ENCODE results near the gene CDH13. TPM values are rescaled to one million over a fixed set of nuclear protein-coding genes. Genes with fewer than 3 reads are reported as not detected.

Gene CDH13
- polyA plus RNA-seq, 1 experiment: 113 TPM

- ChIA-PET CTCF (interaction anchor here (0.9 to 1.0 kb wide), 2 partner anchors 9 to 40 kb away, joined by 3 read pairs; no protein-coding TSS in a partner anchor), POLR2A (no interaction called here)
- TF ChIP-seq CTCF (IDR thresholded peaks at IDR 0.05; ENCODE audit: insufficient read depth, low read depth, low read length): no peak
Observed at GRCh38 chr16:82598771-82599170, 28.0 kb upstream of the CDH13 start.

GRCh38 chr16:82601989-82602640 is 24.7 kb upstream of the CDH13 start:
- no peak for DNase-seq (ENCODE audit: low read depth)
- ChIA-PET CTCF (interaction anchor here (0.9 to 2.7 kb wide), 5 partner anchors 8 to 612 kb away, joined by 3 to 9 read pairs (median 3); partner anchors contain the start of gene CDH13), POLR2A (no interaction called here)
- H3K27me3 ChIP-seq (ENCODE audit: control insufficient read depth, insufficient read depth, low read length): peaks cover 2% of the 10 kb centered on the region; the same call in 1 of the 2 replicates
- no peak for TF ChIP-seq CTCF (IDR thresholded peaks at IDR 0.05; ENCODE audit: insufficient read depth, low read depth, low read length)
- no peaks in the 10 kb centered on the region for H3K36me3 ChIP-seq (ENCODE audit: control insufficient read depth, insufficient read depth, low read length)
- no peak overlapping the region for H3K4me3 ChIP-seq (ENCODE audit: low read depth, low read length)

More at GRCh38 chr16:82598771-82599170, 28.0 kb upstream of the CDH13 start:
- no peak overlapping the region for H3K4me3 ChIP-seq (ENCODE audit: low read depth, low read length)
- H3K27me3 ChIP-seq (ENCODE audit: control insufficient read depth, insufficient read depth, low read length): peaks cover 3% of the 10 kb centered on the region; the same call in 1 of the 2 replicates
- no peaks in the 10 kb centered on the region for H3K36me3 ChIP-seq (ENCODE audit: control insufficient read depth, insufficient read depth, low read length)
- no peak for DNase-seq (ENCODE audit: low read depth)

- Histone ChIP-seq H3K36me3 (ENCODE audit: control insufficient read depth, insufficient read depth, low read length) (no peaks in the 10 kb centered on the region), H3K27me3 (ENCODE audit: control insufficient read depth, insufficient read depth, low read length) (peaks cover 2% of the 10 kb centered on the region; the same call in 1 of the 2 replicates), H3K4me3 (ENCODE audit: low read depth, low read length) (no peak overlapping the region)
- no peak for DNase-seq (ENCODE audit: low read depth)
- TF ChIP-seq CTCF (IDR thresholded peaks at IDR 0.05; ENCODE audit: insufficient read depth, low read depth, low read length): peak; percentile 83
- ChIA-PET POLR2A (no interaction called here), CTCF (interaction anchor here (0.7 to 2.7 kb wide), 17 partner anchors 8 to 844 kb away, joined by 3 to 14 read pairs (median 4); no protein-coding TSS in a partner anchor)
Observed at GRCh38 chr16:82603784-82604411, 22.9 kb upstream of the CDH13 start.

GRCh38 chr16:82605076-82605475 is 21.7 kb upstream of the CDH13 start:
- TF ChIP-seq CTCF (IDR thresholded peaks at IDR 0.05; ENCODE audit: insufficient read depth, low read depth, low read length): no peak
- CTCF ChIA-PET: interaction anchor here (1.0 to 2.7 kb wide), 7 partner anchors 9 to 611 kb away, joined by 4 to 14 read pairs (median 9); no protein-coding TSS in a partner anchor
- no peaks in the 10 kb centered on the region for H3K36me3 ChIP-seq (ENCODE audit: control insufficient read depth, insufficient read depth, low read length)

More at GRCh38 chr16:82605076-82605475, 21.7 kb upstream of the CDH13 start:
- Histone ChIP-seq H3K4me3 (ENCODE audit: low read depth, low read length) (no peak overlapping the region), H3K27me3 (ENCODE audit: control insufficient read depth, insufficient read depth, low read length) (peaks cover 2% of the 10 kb centered on the region; the same call in 1 of the 2 replicates)
- DNase-seq (ENCODE audit: low read depth): no peak
- POLR2A ChIA-PET: no interaction called here
